Ishikawa (cell line): ENCODE measurements around the gene UGGT1.

Experiments
- CEBPB ChIP-seq: IDR thresholded peaks from 2 replicates; pipeline ENCODE4 v1.6.1; 2012
- CREB1 ChIP-seq: IDR thresholded peaks from 2 replicates; pipeline ENCODE4 v1.6.1; 2012; ENCODE audit warnings: low read depth
- EP300 ChIP-seq: IDR thresholded peaks from 2 replicates; pipeline ENCODE4 v1.6.1; 2012; ENCODE audit warnings: borderline replicate concordance
- MAX ChIP-seq: IDR thresholded peaks from 2 replicates; pipeline ENCODE4 v1.6.1; 2012
- NFIC ChIP-seq: IDR thresholded peaks from 2 replicates; pipeline ENCODE4 v1.6.1; 2012
- RAD21 ChIP-seq: IDR thresholded peaks from 2 replicates; pipeline ENCODE4 v1.6.1; 2012; ENCODE audit warnings: low read depth
- REST ChIP-seq: IDR thresholded peaks from 2 replicates; pipeline ENCODE4 v1.6.1; 2012; ENCODE audit warnings: low read depth, mild to moderate bottlenecking
- TAF1 ChIP-seq: IDR thresholded peaks from 2 replicates; pipeline ENCODE4 v1.6.1; 2012; ENCODE audit warnings: low read depth, mild to moderate bottlenecking
- TCF12 ChIP-seq: IDR thresholded peaks from 2 replicates; pipeline ENCODE4 v1.6.1; 2012; ENCODE audit warnings: low read depth
- TF ChIP-seq, protein P1 (sequence below): IDR thresholded peaks from 2 replicates; pipeline ENCODE4 v1.6.1; 2012

DNA sequence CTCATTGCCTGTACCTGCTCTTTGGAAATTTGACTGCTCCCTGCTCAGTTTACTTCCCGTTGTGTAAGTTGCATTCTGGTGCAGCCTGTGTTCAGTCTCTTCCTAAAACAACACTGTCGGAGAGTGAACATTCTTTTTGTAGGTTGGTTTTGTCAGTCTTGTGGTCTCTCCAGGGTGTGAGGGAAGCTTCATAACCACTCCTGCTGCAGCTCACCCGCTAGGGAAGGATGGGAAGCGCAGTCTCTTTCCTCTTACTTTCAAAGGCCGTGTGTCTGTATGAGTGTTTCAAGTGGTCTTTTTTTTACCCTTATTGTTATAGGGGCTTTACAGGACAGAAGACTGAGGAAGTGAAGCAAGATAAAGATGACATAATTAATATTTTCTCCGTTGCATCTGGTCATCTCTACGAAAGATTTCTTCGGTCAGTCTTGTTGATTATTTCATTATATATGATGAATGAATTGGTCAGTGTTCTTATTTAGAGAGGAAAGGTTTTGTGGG is 87.2 kb downstream of the UGGT1 start:
- TF ChIP-seq TAF1 (no peak), EP300 (no peak), MAX (no peak), RAD21 (no peak), NFIC (no peak), REST (no peak), CEBPB (no peak), TCF12 (no peak), CREB1 (no peak)
- TF ChIP-seq, protein P1, sequence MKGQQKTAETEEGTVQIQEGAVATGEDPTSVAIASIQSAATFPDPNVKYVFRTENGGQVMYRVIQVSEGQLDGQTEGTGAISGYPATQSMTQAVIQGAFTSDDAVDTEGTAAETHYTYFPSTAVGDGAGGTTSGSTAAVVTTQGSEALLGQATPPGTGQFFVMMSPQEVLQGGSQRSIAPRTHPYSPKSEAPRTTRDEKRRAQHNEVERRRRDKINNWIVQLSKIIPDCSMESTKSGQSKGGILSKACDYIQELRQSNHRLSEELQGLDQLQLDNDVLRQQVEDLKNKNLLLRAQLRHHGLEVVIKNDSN, result no peak
